GM19438 (cell line): ENCODE results near the gene WDFY4.
"Not testable (repeated sequence)": the region's sequence is repeated elsewhere in the genome, so short reads cannot be mapped to it uniquely, and the experiment has no call there.

Experiments used
- ATAC-seq: cut with Tn5 transposase; IDR thresholded peaks from one replicate; pipeline ENCODE4 v1.9.1; 2021; ENCODE audit warnings: low read depth; ENCODE audit not compliant: unreplicated experiment

Gene WDFY4, protein sequence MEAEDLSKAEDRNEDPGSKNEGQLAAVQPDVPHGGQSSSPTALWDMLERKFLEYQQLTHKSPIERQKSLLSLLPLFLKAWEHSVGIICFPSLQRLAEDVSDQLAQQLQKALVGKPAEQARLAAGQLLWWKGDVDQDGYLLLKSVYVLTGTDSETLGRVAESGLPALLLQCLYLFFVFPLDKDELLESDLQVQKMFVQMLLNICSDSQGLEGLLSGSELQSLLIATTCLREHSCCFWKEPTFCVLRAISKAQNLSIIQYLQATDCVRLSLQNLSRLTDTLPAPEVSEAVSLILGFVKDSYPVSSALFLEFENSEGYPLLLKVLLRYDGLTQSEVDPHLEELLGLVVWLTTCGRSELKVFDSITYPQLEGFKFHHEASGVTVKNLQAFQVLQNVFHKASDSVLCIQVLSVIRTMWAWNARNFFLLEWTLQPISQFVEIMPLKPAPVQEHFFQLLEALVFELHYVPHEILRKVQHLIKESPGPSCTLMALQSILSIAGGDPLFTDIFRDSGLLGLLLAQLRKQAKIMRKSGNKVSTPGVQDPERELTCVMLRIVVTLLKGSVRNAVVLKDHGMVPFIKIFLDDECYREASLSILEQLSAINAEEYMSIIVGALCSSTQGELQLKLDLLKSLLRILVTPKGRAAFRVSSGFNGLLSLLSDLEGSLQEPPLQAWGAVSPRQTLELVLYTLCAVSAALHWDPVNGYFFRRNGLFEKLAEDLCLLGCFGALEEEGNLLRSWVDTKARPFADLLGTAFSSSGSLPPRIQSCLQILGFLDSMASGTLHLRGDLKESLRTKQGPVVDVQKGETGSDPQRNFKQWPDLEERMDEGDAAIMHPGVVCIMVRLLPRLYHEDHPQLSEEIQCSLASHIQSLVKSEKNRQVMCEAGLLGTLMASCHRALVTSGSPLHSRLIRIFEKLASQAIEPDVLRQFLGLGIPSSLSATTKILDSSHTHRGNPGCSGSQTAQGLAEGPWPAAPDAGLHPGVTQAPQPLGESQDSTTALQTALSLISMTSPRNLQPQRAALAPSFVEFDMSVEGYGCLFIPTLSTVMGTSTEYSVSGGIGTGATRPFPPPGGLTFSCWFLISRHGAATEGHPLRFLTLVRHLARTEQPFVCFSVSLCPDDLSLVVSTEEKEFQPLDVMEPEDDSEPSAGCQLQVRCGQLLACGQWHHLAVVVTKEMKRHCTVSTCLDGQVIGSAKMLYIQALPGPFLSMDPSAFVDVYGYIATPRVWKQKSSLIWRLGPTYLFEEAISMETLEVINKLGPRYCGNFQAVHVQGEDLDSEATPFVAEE (N-terminal part only)

DNA sequence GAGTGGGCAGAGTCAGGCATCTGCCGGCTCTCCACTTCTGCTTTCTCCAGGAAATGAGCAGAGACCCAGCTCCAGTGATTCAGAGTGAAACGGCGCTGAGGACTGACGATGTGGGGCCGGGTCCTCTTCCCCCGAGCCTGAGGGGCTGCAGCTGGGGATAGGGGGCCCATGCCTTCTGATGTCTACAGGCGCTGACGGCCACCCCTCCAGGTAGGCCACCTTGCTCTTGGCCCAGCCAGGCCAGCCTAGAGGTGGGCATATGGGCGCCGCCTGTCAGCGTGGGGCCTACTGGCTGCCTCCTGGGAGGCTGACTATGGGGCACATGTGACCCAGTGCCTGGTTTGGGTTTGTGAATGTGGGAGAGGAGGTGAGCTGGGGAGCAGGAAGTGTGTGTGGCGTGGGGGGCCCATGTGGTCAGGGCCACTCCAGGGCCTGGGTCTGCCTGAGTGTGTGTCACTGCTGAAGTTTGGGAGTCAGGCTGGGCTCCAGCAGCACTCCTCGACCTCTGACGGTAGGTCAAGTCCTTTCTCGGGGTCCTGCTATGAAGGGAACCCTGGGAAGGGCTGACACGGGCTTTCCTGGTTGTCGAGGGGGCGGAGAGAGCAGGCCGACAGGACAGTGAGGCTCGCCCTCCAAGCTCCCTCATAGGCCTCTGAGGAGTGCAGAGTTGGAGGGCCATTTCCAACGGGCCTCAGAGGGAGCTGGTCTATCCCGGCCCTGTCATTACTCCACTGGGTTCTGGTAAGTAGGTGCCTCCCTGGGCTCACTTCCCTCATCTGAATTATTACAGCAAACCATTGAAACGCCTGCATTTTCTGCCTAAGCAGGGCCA is at the start of gene WDFY4:
TSS of gene WDFY4 (plus strand) at position 82 of the 832 bp plus-strand sequence. CDS start 24,860 bp downstream, outside the sequence.
- ATAC-seq = peak; percentile 70

DNA sequence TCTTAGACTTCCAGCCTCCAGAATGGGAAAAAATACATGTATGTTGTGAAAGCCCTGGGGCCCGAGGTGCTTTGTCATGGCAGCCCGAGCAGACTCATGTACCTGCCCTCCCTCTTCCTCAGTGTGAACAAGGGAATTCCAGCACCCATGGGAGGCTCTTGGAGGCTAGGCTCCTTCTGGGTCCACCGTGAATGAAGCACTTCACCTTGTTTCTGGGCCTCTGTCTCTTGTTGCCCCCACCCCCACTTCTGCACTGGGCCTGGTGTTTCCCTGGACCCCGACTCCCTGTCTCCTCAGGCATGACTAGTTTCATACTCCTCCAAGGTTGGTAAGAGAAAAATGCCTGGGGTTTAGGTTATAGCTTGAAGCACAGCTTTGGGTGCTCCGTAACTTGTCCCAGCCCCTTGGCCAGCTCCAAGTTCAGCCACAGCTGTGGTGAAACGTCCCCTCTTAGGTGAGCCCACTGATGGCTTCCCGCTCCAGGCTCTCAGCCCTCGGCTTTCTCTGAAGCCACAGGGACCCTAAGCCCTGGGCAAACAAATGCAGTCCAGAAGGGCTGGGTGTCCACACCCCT is 49.6 kb upstream of the WDFY4 start:
- no peak for ATAC-seq

DNA sequence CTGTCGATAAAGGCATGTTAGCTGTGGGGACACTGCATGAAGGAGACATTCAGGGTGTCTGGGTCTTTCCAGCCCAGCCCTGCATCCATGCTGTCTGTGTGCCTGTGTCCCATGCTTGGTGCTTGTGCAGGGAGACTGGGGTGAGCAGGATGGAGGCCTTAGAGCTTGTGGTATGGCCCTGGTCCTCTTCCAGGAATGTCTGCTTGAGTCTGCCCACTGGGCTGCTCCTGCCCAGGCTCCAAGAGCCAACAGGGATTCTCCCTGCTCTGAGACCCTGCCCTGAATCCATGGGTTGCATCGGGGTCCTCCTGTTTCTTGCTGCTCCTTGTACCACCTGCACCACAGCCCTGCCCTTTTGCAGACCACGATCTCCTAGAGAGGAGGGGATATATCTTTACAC is 48.4 kb upstream of the WDFY4 start:
- ATAC-seq = no peak

DNA sequence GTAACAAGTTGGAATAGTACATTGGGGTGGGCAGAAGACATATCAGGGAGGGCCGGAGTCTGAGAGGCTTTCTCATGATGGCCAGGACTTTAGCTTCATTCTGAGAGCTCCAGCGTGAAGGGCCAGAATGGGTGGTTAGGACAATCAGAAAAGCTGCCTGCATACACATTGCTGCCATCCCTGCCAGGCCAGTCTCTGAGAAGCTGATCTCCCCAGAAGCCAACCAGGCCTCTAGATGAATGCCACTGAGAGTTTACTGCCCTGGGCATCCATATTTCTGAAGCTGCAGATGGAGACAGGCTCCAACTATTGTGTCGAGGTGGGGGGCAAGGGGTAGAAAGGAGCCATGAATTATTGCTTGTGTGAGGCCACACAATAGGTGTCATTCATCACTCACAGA is 47.8 kb upstream of the WDFY4 start:
- ATAC-seq = no peak

DNA sequence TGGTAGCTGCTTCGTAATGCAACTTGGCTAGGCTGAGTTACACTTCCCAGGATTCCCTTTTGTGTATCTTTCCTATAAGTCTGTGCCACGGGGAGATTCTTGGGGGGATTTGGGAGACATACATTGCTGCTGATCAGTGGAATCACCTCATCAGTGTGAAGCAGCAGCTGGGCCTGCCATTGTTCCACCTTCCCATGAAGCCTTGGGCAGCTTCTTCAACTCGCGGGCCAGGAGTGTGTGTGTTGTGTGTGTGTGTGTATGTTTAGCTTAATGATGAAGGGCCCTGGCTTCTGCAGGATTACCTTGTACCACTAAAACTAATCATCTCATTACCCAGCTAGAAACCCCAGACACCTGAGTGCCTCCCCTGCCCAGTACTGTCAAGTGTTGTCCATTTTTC is 46.5 kb upstream of the WDFY4 start:
- ATAC-seq = no peak

DNA sequence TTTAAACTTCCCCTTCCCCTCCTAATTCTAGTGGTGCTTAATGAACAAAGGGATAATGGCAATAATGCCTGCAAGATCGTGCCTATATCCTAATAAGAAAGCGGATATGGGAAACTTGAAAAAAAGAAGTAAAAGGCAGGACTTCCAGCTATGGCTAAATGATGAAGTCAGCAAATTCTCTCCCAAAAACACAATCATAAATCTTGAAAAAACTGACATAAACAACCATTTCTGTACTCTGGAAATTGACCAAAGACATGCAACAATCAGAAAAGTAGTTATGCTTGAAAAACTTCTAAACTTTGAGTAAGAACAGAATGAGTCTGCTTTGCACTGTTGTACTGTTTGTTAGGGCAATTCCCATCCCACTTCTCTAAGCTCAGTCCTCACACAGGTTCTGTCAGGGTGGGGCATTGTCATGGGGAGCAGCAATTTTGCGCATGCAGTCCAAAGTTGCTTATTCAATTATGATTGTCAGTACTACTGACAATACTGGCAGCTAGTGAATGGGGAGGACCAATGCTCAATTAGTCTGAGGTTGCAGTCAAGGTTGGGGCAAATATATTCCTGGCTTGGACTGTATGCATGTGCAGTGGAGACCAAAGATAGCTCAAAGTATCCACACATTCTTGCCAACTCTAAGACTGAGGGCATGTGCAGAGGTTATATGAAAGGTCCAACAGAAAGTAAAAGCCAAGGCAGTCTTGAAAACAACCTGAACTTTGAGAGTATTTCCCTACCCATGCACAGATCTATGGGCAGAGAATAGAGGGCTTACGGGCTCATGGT is 45.7 kb upstream of the WDFY4 start:
- ATAC-seq = no peak

DNA sequence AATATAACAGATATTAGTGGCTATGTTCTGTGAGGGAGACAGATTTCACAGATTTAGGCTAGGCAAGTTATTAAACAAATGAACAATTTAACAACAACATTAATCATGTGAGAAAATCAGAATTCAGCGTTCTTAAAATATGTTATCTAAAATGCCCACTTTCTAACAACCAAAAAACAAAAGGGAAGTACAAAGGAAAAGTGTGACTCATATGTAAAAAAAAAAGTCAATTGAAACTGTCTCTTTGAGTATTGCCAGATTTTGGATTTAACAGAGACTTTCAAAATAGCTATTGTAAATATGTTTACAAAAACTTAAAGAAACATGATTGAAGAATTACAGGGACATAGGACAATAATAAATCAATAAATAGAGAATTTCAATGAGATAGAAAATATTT is 45.0 kb upstream of the WDFY4 start:
- no peak for ATAC-seq

DNA sequence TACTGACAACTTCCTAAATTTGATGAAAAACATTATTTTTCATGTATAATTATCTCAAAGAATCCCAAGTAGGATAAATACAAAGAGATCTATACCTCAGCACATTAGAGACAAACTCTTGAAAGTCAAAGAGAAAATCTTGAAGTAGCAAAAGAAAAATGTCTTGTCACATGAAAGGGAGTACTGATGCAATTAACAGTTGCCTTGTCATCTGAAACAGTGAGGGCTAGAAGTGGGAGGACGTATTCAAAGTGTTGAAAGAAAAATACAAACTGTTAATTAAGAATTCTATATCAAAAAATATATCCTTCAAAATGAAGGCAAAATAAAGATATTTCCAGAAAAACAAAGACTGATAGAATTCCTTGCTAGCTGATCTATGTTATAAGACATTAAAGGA is 44.3 kb upstream of the WDFY4 start:
- ATAC-seq = no peak

DNA sequence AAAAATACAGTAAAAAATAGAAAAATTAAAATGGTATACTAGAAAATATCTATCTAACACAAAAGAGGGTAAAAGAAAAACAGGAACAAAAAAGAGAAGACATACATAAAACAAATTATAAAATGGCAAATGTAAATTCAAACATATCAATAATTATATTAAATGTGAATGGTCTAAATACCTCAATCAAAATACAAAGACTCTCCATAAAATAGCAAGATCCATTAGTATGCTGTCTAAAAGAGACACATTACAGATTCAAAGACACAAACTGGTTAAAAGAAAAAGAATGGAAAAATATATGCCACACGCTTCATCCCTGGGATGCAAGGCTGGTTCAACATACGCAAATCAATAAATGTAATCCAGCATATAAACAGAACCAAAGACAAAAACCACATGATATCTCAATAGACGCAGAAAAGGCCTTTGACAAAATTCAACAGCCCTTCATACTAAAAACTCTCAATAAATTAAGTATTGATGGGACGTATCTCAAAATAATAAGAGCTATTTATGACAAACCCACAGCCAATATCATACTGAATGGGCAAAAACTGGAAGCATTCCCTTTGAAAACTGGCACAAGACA is 43.5 kb upstream of the WDFY4 start:
- not testable (repeated sequence) for ATAC-seq

DNA sequence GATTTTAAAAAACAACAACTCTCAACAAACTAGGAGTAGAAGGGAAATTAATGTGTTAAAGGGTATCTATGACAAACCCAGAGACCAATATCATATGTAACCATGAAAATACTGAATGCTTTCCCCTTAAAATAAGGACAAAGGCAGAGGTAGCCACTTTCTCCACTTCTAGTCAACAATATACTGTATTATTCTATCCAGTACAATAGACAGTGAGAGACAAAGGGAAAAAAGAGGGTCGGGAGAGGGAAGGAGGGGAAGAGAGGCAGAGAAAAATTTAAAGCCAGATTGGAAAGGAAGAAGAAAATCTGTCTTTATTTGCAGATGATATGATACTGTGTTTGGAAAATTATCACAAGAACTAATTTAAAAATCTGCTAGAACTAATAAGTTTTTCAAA is 39.1 kb upstream of the WDFY4 start:
- no peak for ATAC-seq

DNA sequence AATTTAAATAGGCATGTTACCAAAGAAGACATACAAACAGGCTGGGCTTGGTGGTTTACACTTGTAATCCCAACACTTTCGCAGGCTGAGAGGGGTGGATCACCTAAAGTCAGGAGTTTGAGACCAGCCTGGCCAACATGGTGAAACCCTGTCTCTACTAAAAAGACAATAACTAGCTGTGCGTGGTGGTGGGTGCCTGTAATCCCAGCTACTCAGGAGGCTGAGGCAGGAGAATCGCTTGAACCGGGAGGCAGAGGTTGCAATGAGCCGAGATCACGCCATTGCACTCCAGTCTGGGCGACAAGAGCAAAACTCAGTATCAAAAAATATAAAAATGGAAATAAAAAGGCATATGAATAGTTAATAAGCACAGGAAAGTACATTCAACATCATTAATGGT is 37.6 kb upstream of the WDFY4 start:
- not testable (repeated sequence) for ATAC-seq

DNA sequence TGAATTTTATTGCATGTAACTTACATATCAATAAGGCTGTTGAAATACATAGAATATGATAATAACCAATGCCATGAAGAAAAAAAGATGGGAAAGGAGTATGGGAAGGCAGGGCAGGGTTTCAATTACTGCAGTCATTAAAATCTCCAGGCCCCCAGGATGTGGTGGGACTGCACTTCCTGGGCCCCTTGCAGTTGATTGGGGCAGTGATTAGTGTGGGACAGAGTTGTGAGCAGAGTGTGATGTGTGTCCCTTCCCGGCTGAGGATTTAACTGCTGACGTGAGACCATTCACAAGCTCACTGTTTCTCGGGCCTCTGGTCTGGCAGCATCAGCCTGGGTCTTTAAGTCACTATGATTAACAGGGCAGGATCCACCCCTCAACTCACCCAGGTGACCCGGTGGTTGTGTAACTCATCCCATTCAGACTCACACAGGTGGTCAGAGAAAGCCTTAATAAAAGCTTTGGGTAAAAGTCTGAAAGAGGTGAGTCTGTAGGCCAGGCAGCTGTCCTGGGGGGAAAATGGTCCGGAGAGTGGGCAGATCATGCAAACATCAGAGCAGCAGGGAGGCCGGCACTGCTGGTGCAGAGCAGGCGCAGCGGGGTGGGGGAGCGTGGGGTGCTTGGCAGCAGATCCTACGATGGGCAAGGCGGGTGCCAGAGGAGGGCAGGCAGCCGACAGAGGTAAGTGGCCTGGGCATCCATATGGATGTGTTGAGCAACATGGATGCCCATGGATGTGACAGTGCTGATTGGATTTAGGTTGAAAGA is 36.3 kb upstream of the WDFY4 start:
- ATAC-seq = no peak

DNA sequence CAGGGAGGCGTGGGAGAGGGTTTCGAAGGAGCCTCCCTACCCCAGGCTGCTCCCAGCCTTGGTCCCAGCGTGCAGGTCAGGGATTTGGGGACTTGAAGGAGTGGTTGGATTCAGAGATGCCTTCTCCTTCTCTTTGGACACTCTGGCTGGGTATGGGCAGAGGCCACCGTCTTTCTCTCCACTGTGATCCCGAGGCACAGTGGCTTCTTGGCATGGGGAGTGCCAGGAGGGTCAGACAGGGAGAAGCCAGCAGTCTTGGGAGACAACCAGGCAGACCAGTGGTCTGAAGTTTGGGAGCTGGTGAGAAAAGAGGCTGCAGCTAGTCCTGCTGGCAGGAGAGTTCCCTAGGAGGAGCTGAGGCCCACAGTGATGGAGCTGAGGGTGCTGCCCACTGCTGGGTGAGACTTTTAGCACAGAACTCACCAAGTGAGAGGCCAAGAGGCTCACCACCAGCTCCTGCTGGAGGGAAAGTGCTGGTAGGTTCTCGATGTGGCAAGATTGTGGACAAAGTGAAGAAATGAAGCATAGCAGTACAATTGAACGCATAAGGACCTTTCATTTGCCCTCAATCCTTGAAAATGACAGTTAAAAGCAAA is 35.2 kb upstream of the WDFY4 start:
- ATAC-seq = no peak

DNA sequence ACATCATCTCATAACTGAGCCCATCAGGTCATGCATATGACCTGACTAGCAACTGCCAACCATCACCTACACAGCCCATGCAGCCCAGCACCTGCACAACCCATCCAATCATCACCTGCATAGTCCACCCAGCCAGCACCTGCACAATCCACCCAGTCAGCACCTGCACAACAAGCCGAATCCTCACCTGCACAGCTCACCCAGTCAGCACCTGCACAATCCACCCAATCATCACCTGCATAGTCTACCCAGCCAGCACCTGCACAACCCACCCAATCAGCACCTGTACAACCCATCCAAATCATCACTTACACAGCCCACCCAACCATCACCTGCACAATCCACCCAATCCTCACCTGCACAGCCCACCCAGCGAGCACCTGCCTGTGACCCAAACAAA is 33.4 kb upstream of the WDFY4 start:
- no peak for ATAC-seq

DNA sequence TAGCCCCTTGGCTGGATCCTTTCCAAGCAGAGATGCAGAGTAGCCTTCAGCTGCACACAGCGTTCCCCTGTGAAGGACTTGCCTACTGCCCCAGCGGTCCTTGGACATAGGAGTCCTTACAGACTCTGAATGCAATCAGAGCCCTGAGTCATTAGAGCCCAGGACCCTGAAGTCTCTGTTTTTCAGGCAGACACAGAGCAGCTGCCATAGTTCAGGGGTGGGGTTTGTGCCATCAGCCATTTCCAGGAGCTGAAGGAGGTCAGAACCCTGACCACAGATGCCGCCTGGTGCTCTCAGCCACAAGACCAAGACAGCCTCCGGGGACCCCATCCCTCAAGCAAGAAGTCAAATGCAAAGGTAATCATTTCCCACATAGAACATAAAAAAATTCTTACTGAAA is 32.8 kb upstream of the WDFY4 start:
- ATAC-seq = no peak

DNA sequence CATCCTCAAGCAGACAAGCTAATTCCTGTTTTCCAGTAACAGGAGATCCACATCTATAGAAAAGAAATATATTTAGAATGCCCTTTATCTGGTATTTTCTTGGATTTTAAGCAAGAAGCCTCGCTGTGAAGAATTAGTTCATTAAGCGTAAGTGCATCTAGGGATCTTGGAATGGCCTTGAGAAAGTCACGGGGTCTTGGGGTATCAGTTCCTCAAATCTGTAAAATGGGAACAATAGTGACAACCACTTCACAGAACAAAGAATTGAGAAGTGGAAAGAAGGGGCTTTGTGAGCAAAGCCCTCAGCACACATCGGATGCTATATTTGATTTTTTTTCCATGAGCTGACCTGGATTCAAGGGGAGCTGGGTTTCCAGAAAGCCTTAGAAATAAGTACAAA is 32.3 kb upstream of the WDFY4 start:
- no peak for ATAC-seq

DNA sequence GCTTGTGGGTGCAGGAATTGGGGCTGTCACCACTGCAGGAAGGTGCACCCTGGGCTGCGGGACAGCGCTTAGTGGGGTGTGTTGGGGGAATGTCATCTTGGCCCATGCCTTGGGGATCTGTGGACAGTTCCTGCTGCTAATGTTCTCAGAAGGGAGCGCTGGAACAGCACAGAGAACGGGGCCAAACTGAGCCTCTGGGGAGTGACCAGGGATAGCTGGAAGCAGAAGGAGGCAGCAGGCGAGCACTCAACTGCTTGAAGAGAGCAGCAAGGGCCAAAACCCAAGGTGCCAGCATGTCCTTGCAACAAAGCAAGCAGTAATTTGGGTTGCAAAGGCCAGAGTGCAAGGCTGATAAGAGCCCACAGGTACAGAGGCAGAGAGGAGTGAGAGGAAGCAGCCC is 31.3 kb upstream of the WDFY4 start:
- ATAC-seq = no peak
